ENCODE measurements around the gene TMED5. TPM values are rescaled to one million over a fixed set of nuclear protein-coding genes. Genes with fewer than 3 reads are reported as not detected.

TMED5 gene
- polyA plus RNA-seq, 1 donor from 2014 or later, result 22.3 TPM

DNA sequence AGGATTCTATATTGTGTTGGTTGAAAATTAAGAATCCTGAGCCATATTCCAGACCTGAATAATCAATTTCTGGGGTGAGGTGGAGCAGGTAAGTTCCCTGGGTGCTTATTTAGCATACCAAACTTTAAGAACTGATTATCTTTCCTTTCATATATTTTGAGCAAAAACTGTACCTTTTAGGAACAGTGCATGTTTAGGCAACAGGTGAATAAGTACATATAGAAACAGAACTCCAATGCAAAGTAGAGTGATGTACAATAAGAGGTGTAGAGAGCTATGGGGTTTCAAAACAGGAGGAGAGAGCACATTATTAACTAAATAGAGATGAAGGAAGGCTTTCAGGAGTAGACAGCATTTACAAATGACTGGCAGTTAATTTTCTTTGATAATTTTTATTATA, 28.7 kb downstream of the TMED5 start:
- H3K9ac ChIP-seq (ENCODE audit: low read length), result no peak overlapping the region
- H3K79me2 ChIP-seq (replicated peaks; ENCODE audit: insufficient read depth, low read length), result no peaks in the 10 kb centered on the region
- no peaks in the 10 kb centered on the region for H4K20me1 ChIP-seq (ENCODE audit: insufficient read depth)
- H3K4me2 ChIP-seq (ENCODE audit: low read length), result no peak overlapping the region
- H3K27me3 ChIP-seq (ENCODE audit: insufficient read depth, low read depth, low read length), result no peaks in the 10 kb centered on the region
- no peak overlapping the region for H3K4me3 ChIP-seq (ENCODE audit: low read length)
- H3K9me3 ChIP-seq (ENCODE audit: low read length), result no peaks in the 10 kb centered on the region
- no peak overlapping the region for H2AFZ ChIP-seq (ENCODE audit: low read depth, low read length)
- H3K27ac ChIP-seq (ENCODE audit: low read length), result no peak overlapping the region
- H3K36me3 ChIP-seq (ENCODE audit: insufficient read depth, low read length), result no peaks in the 10 kb centered on the region
- H3K9me2 ChIP-seq (ENCODE audit: insufficient read depth, low read length), result no peaks in the 10 kb centered on the region
- H3F3A ChIP-seq (ENCODE audit: insufficient read depth, low read length, poor library complexity, severe bottlenecking), result no peaks in the 10 kb centered on the region
- no peak for TF ChIP-seq SMC3 (conservative IDR thresholded peaks at IDR 0.05; ENCODE audit: poor library complexity)
- TF ChIP-seq, protein P1, sequence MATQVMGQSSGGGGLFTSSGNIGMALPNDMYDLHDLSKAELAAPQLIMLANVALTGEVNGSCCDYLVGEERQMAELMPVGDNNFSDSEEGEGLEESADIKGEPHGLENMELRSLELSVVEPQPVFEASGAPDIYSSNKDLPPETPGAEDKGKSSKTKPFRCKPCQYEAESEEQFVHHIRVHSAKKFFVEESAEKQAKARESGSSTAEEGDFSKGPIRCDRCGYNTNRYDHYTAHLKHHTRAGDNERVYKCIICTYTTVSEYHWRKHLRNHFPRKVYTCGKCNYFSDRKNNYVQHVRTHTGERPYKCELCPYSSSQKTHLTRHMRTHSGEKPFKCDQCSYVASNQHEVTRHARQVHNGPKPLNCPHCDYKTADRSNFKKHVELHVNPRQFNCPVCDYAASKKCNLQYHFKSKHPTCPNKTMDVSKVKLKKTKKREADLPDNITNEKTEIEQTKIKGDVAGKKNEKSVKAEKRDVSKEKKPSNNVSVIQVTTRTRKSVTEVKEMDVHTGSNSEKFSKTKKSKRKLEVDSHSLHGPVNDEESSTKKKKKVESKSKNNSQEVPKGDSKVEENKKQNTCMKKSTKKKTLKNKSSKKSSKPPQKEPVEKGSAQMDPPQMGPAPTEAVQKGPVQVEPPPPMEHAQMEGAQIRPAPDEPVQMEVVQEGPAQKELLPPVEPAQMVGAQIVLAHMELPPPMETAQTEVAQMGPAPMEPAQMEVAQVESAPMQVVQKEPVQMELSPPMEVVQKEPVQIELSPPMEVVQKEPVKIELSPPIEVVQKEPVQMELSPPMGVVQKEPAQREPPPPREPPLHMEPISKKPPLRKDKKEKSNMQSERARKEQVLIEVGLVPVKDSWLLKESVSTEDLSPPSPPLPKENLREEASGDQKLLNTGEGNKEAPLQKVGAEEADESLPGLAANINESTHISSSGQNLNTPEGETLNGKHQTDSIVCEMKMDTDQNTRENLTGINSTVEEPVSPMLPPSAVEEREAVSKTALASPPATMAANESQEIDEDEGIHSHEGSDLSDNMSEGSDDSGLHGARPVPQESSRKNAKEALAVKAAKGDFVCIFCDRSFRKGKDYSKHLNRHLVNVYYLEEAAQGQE (IDR thresholded peaks at IDR 0.05; ENCODE audit: borderline replicate concordance), result no peak
- TF ChIP-seq, protein P2, sequence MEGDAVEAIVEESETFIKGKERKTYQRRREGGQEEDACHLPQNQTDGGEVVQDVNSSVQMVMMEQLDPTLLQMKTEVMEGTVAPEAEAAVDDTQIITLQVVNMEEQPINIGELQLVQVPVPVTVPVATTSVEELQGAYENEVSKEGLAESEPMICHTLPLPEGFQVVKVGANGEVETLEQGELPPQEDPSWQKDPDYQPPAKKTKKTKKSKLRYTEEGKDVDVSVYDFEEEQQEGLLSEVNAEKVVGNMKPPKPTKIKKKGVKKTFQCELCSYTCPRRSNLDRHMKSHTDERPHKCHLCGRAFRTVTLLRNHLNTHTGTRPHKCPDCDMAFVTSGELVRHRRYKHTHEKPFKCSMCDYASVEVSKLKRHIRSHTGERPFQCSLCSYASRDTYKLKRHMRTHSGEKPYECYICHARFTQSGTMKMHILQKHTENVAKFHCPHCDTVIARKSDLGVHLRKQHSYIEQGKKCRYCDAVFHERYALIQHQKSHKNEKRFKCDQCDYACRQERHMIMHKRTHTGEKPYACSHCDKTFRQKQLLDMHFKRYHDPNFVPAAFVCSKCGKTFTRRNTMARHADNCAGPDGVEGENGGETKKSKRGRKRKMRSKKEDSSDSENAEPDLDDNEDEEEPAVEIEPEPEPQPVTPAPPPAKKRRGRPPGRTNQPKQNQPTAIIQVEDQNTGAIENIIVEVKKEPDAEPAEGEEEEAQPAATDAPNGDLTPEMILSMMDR (IDR thresholded peaks at IDR 0.05; ENCODE audit: poor library complexity, severe bottlenecking), result no peak
- TF ChIP-seq POLR2AphosphoS5 (IDR thresholded peaks at IDR 0.05), result no peak
- no peak for TF ChIP-seq TAF1 (IDR thresholded peaks at IDR 0.05; ENCODE audit: low read depth)
- TF ChIP-seq MXI1 (conservative IDR thresholded peaks at IDR 0.05; ENCODE audit: poor library complexity, severe bottlenecking), result no peak
- TF ChIP-seq EZH2 (IDR thresholded peaks at IDR 0.05; ENCODE audit: borderline replicate concordance, insufficient read depth, low read length, poor library complexity, severe bottlenecking), result no peak
- no peak for TF ChIP-seq EP300 (conservative IDR thresholded peaks at IDR 0.05; ENCODE audit: poor library complexity, severe bottlenecking)
- no peak for TF ChIP-seq RAD21 (conservative IDR thresholded peaks at IDR 0.05)

DNA sequence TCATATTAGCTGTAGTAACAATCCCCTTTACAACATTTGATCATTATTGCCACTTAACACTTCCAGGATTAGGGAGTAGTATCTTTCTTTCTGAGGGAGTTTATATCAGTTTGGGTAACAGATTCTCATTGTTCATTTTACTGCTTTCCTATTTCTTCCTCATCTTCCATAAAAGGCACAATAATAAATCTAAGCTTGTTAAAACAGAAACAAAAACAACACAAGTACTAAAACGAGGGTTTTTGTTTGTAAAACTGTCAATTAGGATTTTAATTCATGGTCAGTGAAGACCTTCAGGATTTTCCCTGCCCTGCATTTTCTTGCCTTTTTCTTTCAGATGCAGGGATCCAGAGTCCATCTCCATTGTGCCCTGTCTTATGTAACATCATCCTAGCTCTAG, 29.5 kb downstream of the TMED5 start:
- no peaks in the 10 kb centered on the region for H3K79me2 ChIP-seq (replicated peaks; ENCODE audit: insufficient read depth, low read length)
- H2AFZ ChIP-seq (ENCODE audit: low read depth, low read length), result no peak overlapping the region
- no peaks in the 10 kb centered on the region for H3K9me3 ChIP-seq (ENCODE audit: low read length)
- no peaks in the 10 kb centered on the region for H3K9me2 ChIP-seq (ENCODE audit: insufficient read depth, low read length)
- no peaks in the 10 kb centered on the region for H3K36me3 ChIP-seq (ENCODE audit: insufficient read depth, low read length)
- H3K4me2 ChIP-seq (ENCODE audit: low read length), result no peak overlapping the region
- no peaks in the 10 kb centered on the region for H3K27me3 ChIP-seq (ENCODE audit: insufficient read depth, low read depth, low read length)
- no peaks in the 10 kb centered on the region for H3F3A ChIP-seq (ENCODE audit: insufficient read depth, low read length, poor library complexity, severe bottlenecking)
- H4K20me1 ChIP-seq (ENCODE audit: insufficient read depth), result no peaks in the 10 kb centered on the region
- H3K4me3 ChIP-seq (ENCODE audit: low read length), result no peak overlapping the region
- no peak overlapping the region for H3K9ac ChIP-seq (ENCODE audit: low read length)
- no peak for TF ChIP-seq RAD21 (conservative IDR thresholded peaks at IDR 0.05)
- no peak for TF ChIP-seq MXI1 (conservative IDR thresholded peaks at IDR 0.05; ENCODE audit: poor library complexity, severe bottlenecking)
- no peak for TF ChIP-seq TAF1 (IDR thresholded peaks at IDR 0.05; ENCODE audit: low read depth)
- TF ChIP-seq EP300 (conservative IDR thresholded peaks at IDR 0.05; ENCODE audit: poor library complexity, severe bottlenecking), result no peak
- TF ChIP-seq, protein P1 (IDR thresholded peaks at IDR 0.05; ENCODE audit: borderline replicate concordance), result no peak
- TF ChIP-seq, protein P2 (IDR thresholded peaks at IDR 0.05; ENCODE audit: poor library complexity, severe bottlenecking), result no peak
- TF ChIP-seq POLR2AphosphoS5 (IDR thresholded peaks at IDR 0.05), result no peak
- no peak for TF ChIP-seq SMC3 (conservative IDR thresholded peaks at IDR 0.05; ENCODE audit: poor library complexity)
- no peak for TF ChIP-seq EZH2 (IDR thresholded peaks at IDR 0.05; ENCODE audit: borderline replicate concordance, insufficient read depth, low read length, poor library complexity, severe bottlenecking)
- H3K27ac ChIP-seq (ENCODE audit: low read length), result no peak overlapping the region
